H9 (cell line): ENCODE measurements around the gene ZNF124. TPM values are rescaled to one million over a fixed set of nuclear protein-coding genes. Genes with fewer than 3 reads are reported as not detected.

ENCODE experiments used
- DNase-seq: peaks from one replicate; pipeline ENCODE4 v3.0.0-alpha.2; 2017
- H2AFZ ChIP-seq: one replicate; pipeline ENCODE4 v1.6.1; 2013; ENCODE audit warnings: mild to moderate bottlenecking, low read length, control low read depth, moderate library complexity
- H2AK5ac ChIP-seq: 2 replicates; pipeline ENCODE4 v1.6.1; 2013; ENCODE audit warnings: low read length, control low read depth, mixed read lengths; ENCODE audit not compliant: insufficient read length
- H2BK120ac ChIP-seq: one replicate; pipeline ENCODE4 v1.6.1; 2013; ENCODE audit warnings: low read depth, mild to moderate bottlenecking, low read length, control low read depth, inconsistent platforms; ENCODE audit not compliant: poor library complexity, severe bottlenecking
- H2BK12ac ChIP-seq: 2 replicates; pipeline ENCODE4 v1.6.1; 2013; ENCODE audit warnings: low read length, control low read depth, mixed read lengths, low read depth; ENCODE audit not compliant: insufficient read length
- H2BK15ac ChIP-seq: 2 replicates; pipeline ENCODE4 v1.6.1; 2013; ENCODE audit warnings: low read depth, low read length, control low read depth
- H2BK20ac ChIP-seq: one replicate; pipeline ENCODE4 v1.6.1; 2013; ENCODE audit warnings: low read depth, mild to moderate bottlenecking, low read length, control low read depth, inconsistent platforms; ENCODE audit not compliant: poor library complexity, severe bottlenecking
- H2BK5ac ChIP-seq: 2 replicates; pipeline ENCODE4 v1.6.1; 2013; ENCODE audit warnings: low read length, control low read depth, mixed read lengths; ENCODE audit not compliant: insufficient read length
- H3K14ac ChIP-seq: 2 replicates; pipeline ENCODE4 v1.6.1; 2013; ENCODE audit warnings: low read length, control low read depth; ENCODE audit not compliant: insufficient read depth
- H3K18ac ChIP-seq: 2 replicates; pipeline ENCODE4 v1.6.1; 2013; ENCODE audit warnings: low read depth, mild to moderate bottlenecking, mixed read lengths, low read length, control low read depth; ENCODE audit not compliant: insufficient read length
- H3K23ac ChIP-seq: 2 replicates; pipeline ENCODE4 v1.6.1; 2013; ENCODE audit warnings: low read length, control low read depth, mixed read lengths, low read depth; ENCODE audit not compliant: insufficient read length
- H3K23me2 ChIP-seq: 2 replicates; pipeline ENCODE4 v1.6.1; 2013; ENCODE audit warnings: low read depth, mild to moderate bottlenecking, mixed read lengths, low read length, control low read depth; ENCODE audit not compliant: insufficient read length, poor library complexity, severe bottlenecking
- H3K27ac ChIP-seq: 2 replicates; pipeline ENCODE4 v1.5.1; 2013; ENCODE audit warnings: low read length, control low read depth, mixed read lengths, low read depth; ENCODE audit not compliant: insufficient read length
- H3K27me3 ChIP-seq: 2 replicates; pipeline ENCODE4 v1.6.1; 2013; ENCODE audit warnings: low read length, control low read depth, inconsistent platforms; ENCODE audit not compliant: insufficient read depth
- H3K4ac ChIP-seq: 2 replicates; pipeline ENCODE4 v1.6.1; 2013; ENCODE audit warnings: low read depth, mild to moderate bottlenecking, control low read depth, inconsistent platforms, low read length, moderate library complexity
- H3K4me1 ChIP-seq: 2 replicates; pipeline ENCODE4 v1.6.1; 2013; ENCODE audit warnings: low read length, control low read depth, inconsistent platforms; ENCODE audit not compliant: insufficient read depth
- H3K4me2 ChIP-seq: 2 replicates; pipeline ENCODE4 v1.6.1; 2013; ENCODE audit warnings: low read length, control low read depth, mixed read lengths; ENCODE audit not compliant: insufficient read length, insufficient read depth
- H3K56ac ChIP-seq: 2 replicates; pipeline ENCODE4 v1.6.1; 2013; ENCODE audit warnings: low read depth, mild to moderate bottlenecking, mixed read lengths, low read length, control low read depth; ENCODE audit not compliant: insufficient read length
- H3K79me1 ChIP-seq: 2 replicates; pipeline ENCODE4 v1.6.1; 2013; ENCODE audit warnings: low read depth, mild to moderate bottlenecking, moderate library complexity, low read length, control low read depth, inconsistent platforms; ENCODE audit not compliant: insufficient read depth, poor library complexity, severe bottlenecking
- H3K79me2 ChIP-seq: 2 replicates; pipeline ENCODE4 v1.6.1; 2013; ENCODE audit warnings: low read length, control low read depth, inconsistent platforms; ENCODE audit not compliant: insufficient read depth
- H3K9ac ChIP-seq: 2 replicates; pipeline ENCODE4 v1.6.1; 2013; ENCODE audit warnings: low read length, control low read depth, mixed read lengths; ENCODE audit not compliant: insufficient read length; ENCODE audit errors: extremely low read depth
- H3K9me3 ChIP-seq: one replicate; pipeline ENCODE4 v1.6.1; 2013; ENCODE audit warnings: low read depth, low read length, inconsistent platforms; ENCODE audit not compliant: control insufficient read depth
- H3T11ph ChIP-seq: one replicate; pipeline ENCODE4 v1.6.1; 2013; ENCODE audit warnings: mild to moderate bottlenecking, low read length, control low read depth, inconsistent platforms
- H4K20me1 ChIP-seq: one replicate; pipeline ENCODE4 v1.6.1; 2013; ENCODE audit not compliant: control insufficient read depth, insufficient read length, insufficient read depth
- H4K5ac ChIP-seq: 2 replicates; pipeline ENCODE4 v1.6.1; 2013; ENCODE audit warnings: low read depth, mild to moderate bottlenecking, mixed read lengths, low read length, control low read depth; ENCODE audit not compliant: insufficient read length
- H4K8ac ChIP-seq: replicated peaks from 2 replicates; pipeline ENCODE4 v1.6.1; 2013; ENCODE audit warnings: low read length, control low read depth, mixed read lengths, low read depth; ENCODE audit not compliant: insufficient read length
- H4K91ac ChIP-seq: 2 replicates; pipeline ENCODE4 v1.6.1; 2013; ENCODE audit warnings: low read depth, mild to moderate bottlenecking, moderate library complexity, mixed read lengths, low read length, control low read depth; ENCODE audit not compliant: insufficient read length
- H3K27ac Mint-ChIP-seq, 3 experiments: 2 replicates in 2 of 3; 3 replicates in 1 of 3; pipeline ENCODE4 v1.8.0; 2020 to 2021; ENCODE audit warnings: mixed read lengths in 3 of 3, mild to moderate bottlenecking in 1 of 3, moderate library complexity in 1 of 3
- H3K27me3 Mint-ChIP-seq: 2 replicates; pipeline ENCODE4 v1.8.0; 2021; ENCODE audit warnings: low read depth, mild to moderate bottlenecking, moderate library complexity, mixed read lengths
- H3K36me3 Mint-ChIP-seq, 3 experiments: 2 replicates in 2 of 3; 3 replicates in 1 of 3; pipeline ENCODE4 v1.8.0; 2020 to 2021; ENCODE audit warnings: low read depth in 3 of 3, mixed read lengths in 3 of 3; ENCODE audit not compliant: insufficient read depth in 1 of 3
- H3K4me1 Mint-ChIP-seq, 2 experiments: 2 replicates each; pipeline ENCODE4 v1.8.0; 2020; ENCODE audit warnings: mixed read lengths in 2 of 2
- H3K4me3 Mint-ChIP-seq, 2 experiments: 2 replicates in 1 of 2; 3 replicates in 1 of 2; pipeline ENCODE4 v1.8.0; 2020 to 2021; ENCODE audit warnings: mild to moderate bottlenecking in 2 of 2, mixed read lengths in 2 of 2, moderate library complexity in 1 of 2
- H3K9me3 Mint-ChIP-seq, 2 experiments: 2 replicates in 1 of 2; 3 replicates in 1 of 2; pipeline ENCODE4 v1.8.0; 2020; ENCODE audit warnings: mild to moderate bottlenecking in 2 of 2, mixed read lengths in 2 of 2, moderate library complexity in 1 of 2
- WGBS: extraction: QIAGEN DNeasy Blood & Tissue Kit; methylation state at CpG from one replicate; pipeline ENCODE4 v1.1.7; 2013; ENCODE audit warnings: missing lambda C conversion rate, low lambda C conversion rate, mixed read lengths; ENCODE audit not compliant: insufficient read length; ENCODE audit errors: extremely low coverage; 5-methylcytosine and 5-hydroxymethylcytosine counted together
- microRNA-seq: library from miRNA; unstranded; fragments of <30 nt; microRNA quantifications from one replicate; pipeline ENCODE4, GENCODE V29; 2020; ENCODE audit warnings: borderline microRNAs expressed
- total RNA-seq: library from RNA; stranded (reverse); gene quantifications from 2 replicates; pipeline ENCODE4 v1.2.1, GENCODE V29; 2021
- TF ChIP-seq, protein P1 (sequence below): fragments of 200-600 bp; sonication (generic); conservative IDR thresholded peaks from 3 replicates; pipeline ENCODE4 v1.8.0; 2021; ENCODE audit warnings: antibody characterized with exemption, mild to moderate bottlenecking

The ZNF124 gene
- total RNA-seq, 1 experiment from 2014 or later: 50.6 TPM

DNA sequence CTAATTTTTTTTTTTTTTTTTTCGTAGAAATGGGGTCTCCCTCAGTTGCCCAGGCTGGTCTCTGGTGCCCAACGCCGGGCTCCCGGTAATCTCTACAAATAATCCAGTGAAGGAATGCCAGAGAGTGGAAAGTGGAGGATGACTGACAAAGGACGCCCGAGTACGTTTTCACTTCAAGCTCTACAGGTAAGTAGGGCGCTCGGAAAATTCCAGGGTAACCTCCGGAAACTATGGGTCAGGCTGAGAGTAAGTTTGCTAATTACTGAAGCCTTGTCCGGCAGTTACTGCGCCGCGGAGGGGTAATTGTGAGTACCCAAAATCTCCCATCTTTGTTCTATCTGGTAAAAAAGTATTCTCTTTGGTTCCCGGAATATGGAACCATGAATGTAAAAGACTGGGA lies 65.9 kb downstream of the ZNF124 start:
- no peak overlapping the region for H2BK20ac ChIP-seq
- H2BK120ac ChIP-seq: no peak overlapping the region
- no peak overlapping the region for H2BK12ac ChIP-seq
- H3K9ac ChIP-seq: no peak overlapping the region
- no peak overlapping the region for H3T11ph ChIP-seq
- Mint-ChIP-seq H3K27me3 (peaks cover 25% of the 10 kb centered on the region), H3K4me3 (no peak overlapping the region), H3K4me1 (peaks cover 24 to 26% of the 10 kb centered on the region in 2 experiments), H3K27ac (peak overlapping the region in 1 of 3 experiments; percentile 32; a peak in 1 of 7 replicates), H3K9me3 (peaks cover 4 to 10% of the 10 kb centered on the region in 2 experiments; a peak in 4 of 5 replicates), H3K36me3 (peaks cover 16 to 24% (median 20%) of the 10 kb centered on the region in 3 experiments)
- no peak overlapping the region for H3K4ac ChIP-seq
- H2AK5ac ChIP-seq: no peak overlapping the region
- H2BK5ac ChIP-seq: no peak overlapping the region
- H3K23me2 ChIP-seq: peaks cover 4% of the 10 kb centered on the region
- no peak overlapping the region for H3K27ac ChIP-seq
- TF ChIP-seq, protein P1, sequence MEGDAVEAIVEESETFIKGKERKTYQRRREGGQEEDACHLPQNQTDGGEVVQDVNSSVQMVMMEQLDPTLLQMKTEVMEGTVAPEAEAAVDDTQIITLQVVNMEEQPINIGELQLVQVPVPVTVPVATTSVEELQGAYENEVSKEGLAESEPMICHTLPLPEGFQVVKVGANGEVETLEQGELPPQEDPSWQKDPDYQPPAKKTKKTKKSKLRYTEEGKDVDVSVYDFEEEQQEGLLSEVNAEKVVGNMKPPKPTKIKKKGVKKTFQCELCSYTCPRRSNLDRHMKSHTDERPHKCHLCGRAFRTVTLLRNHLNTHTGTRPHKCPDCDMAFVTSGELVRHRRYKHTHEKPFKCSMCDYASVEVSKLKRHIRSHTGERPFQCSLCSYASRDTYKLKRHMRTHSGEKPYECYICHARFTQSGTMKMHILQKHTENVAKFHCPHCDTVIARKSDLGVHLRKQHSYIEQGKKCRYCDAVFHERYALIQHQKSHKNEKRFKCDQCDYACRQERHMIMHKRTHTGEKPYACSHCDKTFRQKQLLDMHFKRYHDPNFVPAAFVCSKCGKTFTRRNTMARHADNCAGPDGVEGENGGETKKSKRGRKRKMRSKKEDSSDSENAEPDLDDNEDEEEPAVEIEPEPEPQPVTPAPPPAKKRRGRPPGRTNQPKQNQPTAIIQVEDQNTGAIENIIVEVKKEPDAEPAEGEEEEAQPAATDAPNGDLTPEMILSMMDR: no peak
- peaks cover 10% of the 10 kb centered on the region; the same call in 1 of the 2 replicates for H3K79me2 ChIP-seq
- H3K79me1 ChIP-seq: no peaks in the 10 kb centered on the region
- no peaks in the 10 kb centered on the region for H4K20me1 ChIP-seq
- DNase-seq: no peak
- H3K9me3 ChIP-seq: peaks cover 1% of the 10 kb centered on the region
- H3K14ac ChIP-seq: no peak overlapping the region
- H4K5ac ChIP-seq: no peak overlapping the region
- H3K18ac ChIP-seq: no peak overlapping the region
- H3K27me3 ChIP-seq: peaks cover 4% of the 10 kb centered on the region; the same call in 1 of the 2 replicates
- H3K4me1 ChIP-seq: peaks cover 6% of the 10 kb centered on the region; the same call in 1 of the 2 replicates
- no peak overlapping the region for H4K8ac ChIP-seq
- H3K4me2 ChIP-seq: no peak overlapping the region
- WGBS: no CpG with 5 or more reads among the region's 15 CpGs
- no peak overlapping the region for H4K91ac ChIP-seq
- no peak overlapping the region for H3K23ac ChIP-seq
- H2BK15ac ChIP-seq: no peak overlapping the region
- H3K56ac ChIP-seq: no peak overlapping the region
- no peak overlapping the region for H2AFZ ChIP-seq

Small RNA genes within 50 kb of the gene (microRNA-seq; reads per million reads assigned to microRNA genes)
- not detected for gene MIR3916

Other genes starting within 250 kb of the ZNF124 start
- gene AHCTF1, start 240.1 kb downstream of the ZNF124 start, total RNA-seq: 41.9 and 44.3 TPM in 2 replicates
- 22.3 and 22.4 TPM in 2 replicates for gene ZNF695, start 164.0 kb downstream of the ZNF124 start, total RNA-seq
- gene ZNF670, start 93.2 kb downstream of the ZNF124 start, total RNA-seq: 12.8 and 13.9 TPM in 2 replicates
- 19.2 and 19.5 TPM in 2 replicates for gene ZNF669, start 67.7 kb downstream of the ZNF124 start, total RNA-seq
- not detected in 2 replicates for gene VN1R5, start 84.1 kb upstream of the ZNF124 start, total RNA-seq
- gene ZNF496, start 159.8 kb upstream of the ZNF124 start, total RNA-seq: 66.5 and 72.9 TPM in 2 replicates
- not detected in 2 replicates for gene NLRP3, start 244.2 kb upstream of the ZNF124 start, total RNA-seq